GM19043 (cell line): ENCODE measurements around the gene TBC1D32.
"Not testable (repeated sequence)": the region's sequence is repeated elsewhere in the genome, so short reads cannot be mapped to it uniquely, and the experiment has no call there.

ENCODE experiments used
- ATAC-seq: cut with Tn5 transposase; IDR thresholded peaks from one replicate; pipeline ENCODE4 v1.9.1; 2021; ENCODE audit warnings: low read depth; ENCODE audit not compliant: unreplicated experiment

Gene TBC1D32

GRCh38 chr6:121333694-121334093, 586 bp downstream of the TBC1D32 start:
- not testable (repeated sequence) for ATAC-seq

DNA sequence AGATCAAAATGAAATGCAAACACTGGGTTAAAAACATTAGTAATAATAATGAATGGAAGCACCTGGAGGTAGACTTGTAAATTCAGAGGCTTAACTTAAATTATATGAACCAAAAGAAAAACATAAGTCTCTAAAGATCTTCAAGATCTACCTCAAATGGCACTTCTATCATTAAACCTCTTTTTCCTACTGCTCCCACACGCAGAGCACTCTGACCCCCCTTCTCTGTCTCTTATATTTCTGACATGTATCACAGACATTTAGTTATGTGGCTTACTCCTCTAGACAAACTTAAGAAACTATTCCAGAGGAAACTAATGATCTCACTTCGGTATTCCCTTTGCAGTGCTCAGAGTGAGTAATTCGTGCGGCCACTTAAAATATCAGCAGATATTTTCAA, 1.1 kb downstream of the TBC1D32 start:
- ATAC-seq: no peak

DNA sequence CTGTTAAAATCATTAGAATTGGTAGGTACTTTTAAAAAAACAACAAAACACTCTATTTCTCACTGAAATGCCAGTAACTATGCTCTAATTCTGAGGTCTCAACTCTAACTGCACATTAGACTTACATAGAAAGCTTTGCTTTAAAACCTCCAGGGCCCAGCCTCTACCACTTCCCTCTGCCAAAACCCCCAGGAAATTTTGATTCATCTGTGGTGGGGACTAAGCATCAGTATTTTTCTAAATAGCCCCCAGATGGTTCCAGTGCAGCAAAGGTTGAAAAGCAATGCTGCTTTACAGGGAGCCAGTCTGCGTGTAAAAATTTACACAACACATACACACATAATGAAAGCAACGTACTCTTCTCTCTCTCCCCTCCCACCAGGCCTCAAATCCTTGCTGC, 3.8 kb downstream of the TBC1D32 start:
- no peak for ATAC-seq

- ATAC-seq: no peak
Observed at GRCh38 chr6:121321282-121321681, 13.0 kb downstream of the TBC1D32 start.

- ATAC-seq: no peak
Observed at GRCh38 chr6:121319603-121320002, 14.7 kb downstream of the TBC1D32 start.

GRCh38 chr6:121319112-121319553, 15.1 kb downstream of the TBC1D32 start:
- no peak for ATAC-seq

DNA sequence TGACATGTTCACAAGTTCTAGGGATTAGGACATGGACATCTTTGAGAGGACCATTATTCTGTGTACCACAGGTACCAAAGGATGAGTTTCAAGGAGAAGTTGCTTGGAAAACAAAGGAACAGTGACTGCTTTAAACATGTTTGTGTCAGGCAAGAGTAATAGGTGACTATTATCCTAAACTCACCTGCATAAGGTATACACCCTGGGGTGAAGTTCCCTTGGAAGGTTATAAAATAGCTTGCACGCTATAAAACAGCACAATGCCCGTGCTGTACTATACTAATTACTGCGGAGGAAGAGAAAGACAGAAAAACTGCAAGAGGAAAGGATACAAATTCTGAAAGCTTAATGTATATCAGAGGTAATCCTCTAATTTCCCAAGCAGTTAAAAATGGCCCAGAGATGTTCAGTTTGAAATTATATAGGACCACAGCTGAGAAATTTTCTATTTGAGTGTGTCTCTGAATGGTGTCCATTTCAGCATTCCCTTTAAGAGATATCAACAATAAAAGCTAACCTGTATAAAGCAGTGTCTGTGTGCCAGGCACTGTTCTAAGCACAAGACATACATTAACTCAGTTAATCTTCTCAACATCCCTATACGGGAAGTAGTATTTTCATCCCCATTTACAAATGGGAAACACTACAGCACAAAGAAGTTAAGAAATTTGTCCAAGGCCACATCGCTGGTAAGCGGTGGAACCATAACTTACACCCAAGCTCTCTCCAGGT, 19.7 kb downstream of the TBC1D32 start:
- no peak for ATAC-seq

DNA sequence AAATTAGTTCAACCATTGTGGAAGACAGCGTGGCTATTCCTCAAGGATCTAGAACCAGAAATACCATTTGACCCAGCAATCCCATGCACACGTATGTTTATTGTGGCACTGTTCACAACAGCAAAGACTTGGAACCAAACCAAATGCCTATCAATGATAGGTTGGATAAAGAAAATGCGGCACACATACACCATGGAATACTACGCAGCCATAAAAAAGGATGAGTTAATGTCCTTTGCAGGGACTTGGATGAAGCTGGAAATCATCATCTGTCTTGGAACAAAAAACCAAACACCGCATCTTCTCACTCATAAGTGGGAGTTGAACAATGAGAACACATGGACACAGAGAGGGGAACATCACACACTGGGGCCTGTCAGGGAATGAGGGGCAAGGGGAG, 22.5 kb downstream of the TBC1D32 start:
- ATAC-seq: not testable (repeated sequence)

DNA sequence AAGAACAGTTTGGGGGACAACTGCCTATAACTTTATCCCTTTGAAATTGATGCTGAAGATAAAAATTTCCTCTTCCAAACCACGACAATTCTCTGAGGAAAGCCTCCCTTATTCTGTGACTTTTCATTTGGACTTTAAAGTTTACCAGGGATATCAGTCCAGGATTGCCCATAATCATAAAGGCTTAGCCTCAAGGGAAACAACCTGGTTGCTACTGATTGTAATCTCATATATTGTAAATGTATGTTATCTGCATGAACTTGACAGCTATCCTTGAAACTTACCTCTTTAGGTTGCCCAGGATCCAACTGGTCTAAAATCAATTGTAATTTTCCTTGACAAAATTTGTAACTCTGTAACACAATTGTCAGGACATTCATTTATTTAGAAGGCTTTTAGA, 23.8 kb downstream of the TBC1D32 start:
- ATAC-seq: no peak

DNA sequence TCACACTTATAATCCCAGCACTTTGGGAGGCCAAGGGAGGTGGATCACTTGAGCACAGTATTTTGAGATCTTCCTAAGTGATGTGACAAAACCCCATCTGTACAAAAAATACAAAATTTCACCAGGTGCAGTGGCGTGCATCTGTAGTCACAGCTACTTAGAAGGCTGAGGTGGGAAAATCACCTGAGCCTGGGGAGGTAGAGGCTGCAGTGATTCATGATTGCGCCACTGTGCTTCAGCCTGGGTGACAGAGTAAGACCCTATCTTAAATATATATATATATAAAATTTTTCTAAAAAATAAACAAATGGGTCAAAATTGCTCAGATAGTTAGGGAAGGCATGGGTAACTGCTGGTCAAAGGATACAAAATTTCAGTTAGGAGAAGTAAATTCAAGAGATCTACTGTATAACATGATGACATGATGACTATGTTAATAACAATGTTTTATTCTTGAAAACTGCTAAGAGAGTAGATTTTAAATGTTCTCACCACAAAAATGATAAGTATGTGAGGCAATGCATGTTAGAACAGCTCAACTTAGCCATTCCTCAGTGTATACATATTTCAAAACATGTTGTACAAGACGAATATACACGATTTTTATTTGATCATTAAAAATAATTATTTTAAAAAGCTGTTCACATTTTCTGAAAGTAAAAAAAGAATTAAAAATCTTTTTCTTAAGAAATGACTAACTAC, 24.4 kb downstream of the TBC1D32 start:
- no peak for ATAC-seq

DNA sequence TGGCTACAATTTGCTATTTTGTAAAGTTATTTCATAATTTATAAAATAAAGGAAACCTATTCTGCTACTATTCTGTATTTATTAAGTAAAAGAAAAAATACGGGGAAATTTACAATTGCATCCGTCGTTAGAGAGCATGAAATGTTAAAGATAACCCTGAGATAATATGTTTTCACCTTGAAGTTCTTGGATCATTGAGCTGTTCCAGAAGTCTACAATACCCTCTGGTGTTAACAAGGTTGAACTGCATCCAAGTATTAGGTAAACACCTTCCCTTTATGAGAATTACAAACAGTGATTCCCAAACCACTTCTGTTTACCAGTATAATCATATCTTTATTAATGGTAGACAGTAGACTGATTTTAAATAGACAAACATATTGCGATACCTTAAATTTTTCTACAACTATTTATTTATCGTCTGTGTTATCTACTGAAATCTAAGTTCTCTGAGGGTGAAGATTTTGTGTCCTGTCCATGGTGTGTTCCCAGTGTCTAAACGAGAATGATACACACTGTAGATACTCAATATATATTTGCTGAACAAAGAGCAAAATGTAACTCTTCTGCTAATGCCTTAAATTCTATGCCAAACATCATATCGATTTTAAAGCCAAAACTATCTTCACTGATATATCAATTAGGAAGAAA, 28.2 kb downstream of the TBC1D32 start:
- peak; percentile 76 for ATAC-seq

DNA sequence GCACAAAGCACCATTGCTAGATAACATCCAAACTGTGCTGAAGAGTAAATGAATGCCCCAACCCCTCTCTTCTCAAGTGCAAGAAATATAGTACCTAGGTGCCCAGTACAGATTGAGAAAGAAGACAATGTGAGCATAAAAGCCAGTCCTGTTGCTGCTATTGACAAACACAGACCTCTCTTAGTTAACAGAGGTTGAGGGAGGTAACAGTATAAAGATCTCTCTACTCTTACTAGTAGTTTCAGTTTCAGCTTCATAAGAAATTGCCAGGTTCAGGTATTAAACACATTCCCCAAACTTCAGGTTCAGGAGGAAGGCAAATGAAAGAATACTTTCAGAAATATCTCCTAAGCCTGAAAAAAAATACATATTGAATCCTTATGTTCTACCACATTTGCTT, 31.4 kb downstream of the TBC1D32 start:
- peak; percentile 62 for ATAC-seq

DNA sequence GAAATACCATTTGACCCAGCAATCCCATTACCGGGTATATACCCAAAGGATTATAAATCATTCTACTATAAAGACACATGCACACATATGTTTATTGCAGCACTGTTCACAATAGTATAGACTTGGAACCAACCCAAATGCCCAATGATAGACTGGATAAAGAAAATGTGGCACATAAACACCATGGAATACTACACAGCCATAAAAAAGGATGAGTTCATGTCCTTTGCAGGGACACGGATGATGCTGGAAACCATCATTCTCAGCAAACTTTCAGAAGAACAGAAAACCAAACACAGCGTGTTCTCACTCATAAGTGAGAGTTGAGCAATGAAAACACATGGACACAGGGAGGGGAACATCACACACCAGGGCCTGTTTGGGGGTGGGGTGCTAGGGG, 33.1 kb downstream of the TBC1D32 start:
- ATAC-seq: not testable (repeated sequence)

GRCh38 chr6:121297694-121298093, 36.6 kb downstream of the TBC1D32 start:
- no peak for ATAC-seq

- ATAC-seq: no peak
Observed at GRCh38 chr6:121285041-121285440, 49.2 kb downstream of the TBC1D32 start.

- ATAC-seq: no peak
Observed at GRCh38 chr6:121274666-121275295, 59.5 kb downstream of the TBC1D32 start.

DNA sequence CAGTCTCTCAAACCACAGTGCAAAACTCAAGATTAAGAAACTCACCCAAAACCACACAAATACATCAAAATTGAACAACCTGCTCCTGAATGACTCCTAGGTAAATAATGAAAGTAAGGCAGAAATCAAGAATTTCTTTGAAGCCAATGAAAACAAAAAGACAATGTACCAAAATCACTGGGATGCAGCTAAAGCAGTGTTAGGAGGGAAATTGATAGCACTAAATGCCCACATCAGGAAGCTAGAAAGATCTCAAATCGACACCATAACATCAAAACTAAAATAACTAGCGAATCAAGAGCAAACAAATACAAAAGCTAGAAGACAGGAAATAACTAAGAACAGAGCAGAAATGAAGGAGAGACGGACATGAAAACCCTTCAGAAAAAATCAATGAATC, 70.5 kb downstream of the TBC1D32 start:
- ATAC-seq: no peak

GRCh38 chr6:121260651-121261102, 73.6 kb downstream of the TBC1D32 start:
- no peak for ATAC-seq

GRCh38 chr6:121247386-121247785, 86.9 kb downstream of the TBC1D32 start:
- no peak for ATAC-seq

GRCh38 chr6:121242386-121242785, 91.9 kb downstream of the TBC1D32 start:
- ATAC-seq: no peak

DNA sequence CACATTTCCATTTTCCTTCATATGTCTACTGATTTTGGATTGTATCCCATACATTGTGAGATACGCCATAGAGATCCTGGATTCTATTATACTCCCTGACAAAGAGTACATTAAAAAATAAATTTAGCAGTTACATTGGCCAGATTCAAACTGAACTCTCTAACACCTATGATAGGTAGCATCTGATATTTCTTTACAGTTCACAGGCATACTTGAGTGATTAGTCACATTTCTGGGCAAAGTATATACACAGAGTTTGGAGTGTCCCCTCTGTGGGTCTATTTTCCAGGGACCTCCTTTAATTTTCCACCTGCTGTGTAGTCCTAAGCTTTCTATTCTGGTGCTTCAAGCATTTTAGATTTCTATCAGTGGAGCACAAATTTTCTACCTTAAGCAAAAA, 96.4 kb downstream of the TBC1D32 start:
- ATAC-seq: no peak
